GM13977 (cell line): Measurements from ENCODE around the gene P4HTM.

ENCODE experiments used
- DNase-seq: peaks from one replicate; pipeline ENCODE4 v3.0.0; 2012; ENCODE audit warnings: low spot score
- CTCF ChIP-seq: IDR thresholded peaks from 2 replicates; pipeline ENCODE4 v1.5.1; 2012; ENCODE audit warnings: mild to moderate bottlenecking, control low read depth; ENCODE audit not compliant: insufficient read depth; ENCODE audit errors: extremely low read depth, missing control alignments
- in situ Hi-C: fragments of 300-500 bp; cut with MboI; formaldehyde crosslinking; loops from one replicate; pipeline ENCODE4 v1.12.0; 2022; ENCODE audit warnings: low sequenced_read_pairs, low pct_unique_long_range_greater_than_20kb, mixed read lengths, inconsistent platforms; ENCODE audit not compliant: unreplicated experiment

The P4HTM gene

GRCh38 chr3:48966367-48966766 is 23.7 kb upstream of the P4HTM start:
- no peak for TF ChIP-seq CTCF
- DNase-seq = no peak
- in situ Hi-C loops = no loop called here

GRCh38 chr3:48966876-48967361 is 23.1 kb upstream of the P4HTM start:
- TF ChIP-seq CTCF = no peak
- in situ Hi-C loops = no loop called here
- DNase-seq = no peak

- no peak for TF ChIP-seq CTCF
- in situ Hi-C loops = no loop called here
- no peak for DNase-seq
Observed at GRCh38 chr3:48970586-48970985, 19.5 kb upstream of the P4HTM start.

GRCh38 chr3:48974076-48974864 is 15.8 kb upstream of the P4HTM start:
- no peak for DNase-seq
- in situ Hi-C loops = no loop called here
- TF ChIP-seq CTCF = no peak

GRCh38 chr3:48979451-48979850 is 10.6 kb upstream of the P4HTM start:
- DNase-seq = no peak
- no peak for TF ChIP-seq CTCF
- in situ Hi-C loops = no loop called here

GRCh38 chr3:48980295-48980694 is 9.7 kb upstream of the P4HTM start:
- TF ChIP-seq CTCF = no peak
- DNase-seq = no peak
- in situ Hi-C loops = no loop called here

- no peak for TF ChIP-seq CTCF
- in situ Hi-C loops = no loop called here
Observed at GRCh38 chr3:48982016-48982415, 8.0 kb upstream of the P4HTM start.

More at GRCh38 chr3:48982016-48982415, 8.0 kb upstream of the P4HTM start:
- DNase-seq = no peak
